ENCODE data around the gene IFNLR1.

- TF ChIP-seq POLR2AphosphoS5 (IDR thresholded peaks at IDR 0.05): no peak
- no peak for TF ChIP-seq POLR2A (IDR thresholded peaks at IDR 0.05)
- no peak for TF ChIP-seq EP300 (IDR thresholded peaks at IDR 0.05; ENCODE audit: low read depth)
- TF ChIP-seq CTCF (IDR thresholded peaks at IDR 0.05): no peak
Measured at GRCh38 chr1:24156542-24157260, 30.4 kb downstream of the IFNLR1 start.

Measured in transverse colon (tissue), 4 donors.